ENCODE data around the gene TBRG1. TPM values are rescaled to one million over a fixed set of nuclear protein-coding genes. Genes with fewer than 3 reads are reported as not detected.

TBRG1 gene
- total and polyA plus RNA-seq, 2 donors from 2014 or later = 23.3 to 35.6 TPM

DNA sequence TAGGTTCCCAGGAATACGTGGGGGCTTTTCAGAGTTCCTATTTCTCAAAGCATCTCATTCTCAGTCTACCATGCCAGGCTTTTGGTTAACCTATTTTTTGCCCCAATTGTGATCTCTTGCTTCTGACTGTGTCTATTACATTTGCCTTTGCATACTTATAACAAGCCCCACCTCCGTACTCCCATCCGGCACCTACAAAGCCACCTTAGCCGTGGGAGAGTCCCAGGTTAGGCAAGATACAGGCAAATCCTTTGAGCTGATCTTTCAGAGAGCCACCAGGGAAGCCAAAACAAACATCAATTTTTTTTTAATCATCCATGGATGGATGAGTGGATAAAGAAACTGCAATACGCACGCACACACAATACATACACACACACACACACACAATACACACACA, 30.0 kb upstream of the TBRG1 start:
- H3K9me3 ChIP-seq (ENCODE audit: control insufficient read depth in 2 of 3, insufficient read depth in 1 of 3, low read length in 3 of 3) = no peaks in the 10 kb centered on the region
- no peaks in the 10 kb centered on the region for H3K27me3 ChIP-seq (ENCODE audit: control insufficient read depth, insufficient read depth, low read length)
- no peak overlapping the region for H3K27ac ChIP-seq (ENCODE audit: low read depth in 2 of 2, low read length in 2 of 2)
- H3K9ac ChIP-seq (ENCODE audit: low read length in 3 of 3) = no peak overlapping the region
- H3K4me3 ChIP-seq (ENCODE audit: low read length in 3 of 3) = no peak overlapping the region
- intact Hi-C loops (cut with DNase I) = no loop called here
- H3K4me1 ChIP-seq (ENCODE audit: control insufficient read depth in 2 of 3, insufficient read depth in 2 of 3, low read depth in 1 of 3, low read length in 3 of 3) = no peaks in the 10 kb centered on the region
- FAIRE-seq (no peak), DNase-seq (no peak)
- TF ChIP-seq, protein P1, sequence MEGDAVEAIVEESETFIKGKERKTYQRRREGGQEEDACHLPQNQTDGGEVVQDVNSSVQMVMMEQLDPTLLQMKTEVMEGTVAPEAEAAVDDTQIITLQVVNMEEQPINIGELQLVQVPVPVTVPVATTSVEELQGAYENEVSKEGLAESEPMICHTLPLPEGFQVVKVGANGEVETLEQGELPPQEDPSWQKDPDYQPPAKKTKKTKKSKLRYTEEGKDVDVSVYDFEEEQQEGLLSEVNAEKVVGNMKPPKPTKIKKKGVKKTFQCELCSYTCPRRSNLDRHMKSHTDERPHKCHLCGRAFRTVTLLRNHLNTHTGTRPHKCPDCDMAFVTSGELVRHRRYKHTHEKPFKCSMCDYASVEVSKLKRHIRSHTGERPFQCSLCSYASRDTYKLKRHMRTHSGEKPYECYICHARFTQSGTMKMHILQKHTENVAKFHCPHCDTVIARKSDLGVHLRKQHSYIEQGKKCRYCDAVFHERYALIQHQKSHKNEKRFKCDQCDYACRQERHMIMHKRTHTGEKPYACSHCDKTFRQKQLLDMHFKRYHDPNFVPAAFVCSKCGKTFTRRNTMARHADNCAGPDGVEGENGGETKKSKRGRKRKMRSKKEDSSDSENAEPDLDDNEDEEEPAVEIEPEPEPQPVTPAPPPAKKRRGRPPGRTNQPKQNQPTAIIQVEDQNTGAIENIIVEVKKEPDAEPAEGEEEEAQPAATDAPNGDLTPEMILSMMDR (IDR thresholded peaks at IDR 0.05; ENCODE audit: borderline replicate concordance, extremely low read depth, insufficient read depth) = no peak
- H3K36me3 ChIP-seq (ENCODE audit: control insufficient read depth in 2 of 3, insufficient read depth in 3 of 3, low read length in 3 of 3) = no peaks in the 10 kb centered on the region

DNA sequence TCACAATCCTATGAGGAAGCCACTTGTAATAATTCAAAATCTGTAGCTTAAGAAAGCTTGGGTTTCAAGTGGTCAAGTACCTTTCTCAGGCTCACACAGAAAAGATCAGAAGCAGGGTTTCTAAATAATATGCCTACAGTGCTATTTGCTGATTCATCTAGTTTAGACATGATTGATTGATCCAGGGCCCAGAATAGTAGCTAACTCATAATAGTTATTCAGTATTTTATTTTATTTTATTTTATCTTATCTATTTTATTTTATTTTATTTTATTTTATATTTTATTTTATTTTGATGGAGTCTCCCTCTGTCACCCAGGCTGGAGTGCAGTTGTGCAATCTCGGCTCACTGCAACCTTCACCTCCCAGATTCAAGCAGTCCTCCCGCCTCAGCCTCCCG, 27.4 kb upstream of the TBRG1 start:
- no peaks in the 10 kb centered on the region for H3K36me3 ChIP-seq (ENCODE audit: control insufficient read depth in 2 of 3, insufficient read depth in 3 of 3, low read length in 3 of 3)
- DNase-seq = no peak
- no peak overlapping the region for H3K27ac ChIP-seq (ENCODE audit: low read depth in 2 of 2, low read length in 2 of 2)
- H3K9ac ChIP-seq (ENCODE audit: low read length in 3 of 3) = no peak overlapping the region
- TF ChIP-seq, protein P1 (IDR thresholded peaks at IDR 0.05; ENCODE audit: borderline replicate concordance, extremely low read depth, insufficient read depth) = no peak
- no peaks in the 10 kb centered on the region for H3K9me3 ChIP-seq (ENCODE audit: control insufficient read depth in 2 of 3, insufficient read depth in 1 of 3, low read length in 3 of 3)
- no peaks in the 10 kb centered on the region for H3K27me3 ChIP-seq (ENCODE audit: control insufficient read depth, insufficient read depth, low read length)
- FAIRE-seq = no peak
- no peak overlapping the region for H3K4me3 ChIP-seq (ENCODE audit: low read length in 3 of 3)
- intact Hi-C loops (cut with DNase I) = no loop called here
- H3K4me1 ChIP-seq (ENCODE audit: control insufficient read depth in 2 of 3, insufficient read depth in 2 of 3, low read depth in 1 of 3, low read length in 3 of 3) = no peaks in the 10 kb centered on the region

DNA sequence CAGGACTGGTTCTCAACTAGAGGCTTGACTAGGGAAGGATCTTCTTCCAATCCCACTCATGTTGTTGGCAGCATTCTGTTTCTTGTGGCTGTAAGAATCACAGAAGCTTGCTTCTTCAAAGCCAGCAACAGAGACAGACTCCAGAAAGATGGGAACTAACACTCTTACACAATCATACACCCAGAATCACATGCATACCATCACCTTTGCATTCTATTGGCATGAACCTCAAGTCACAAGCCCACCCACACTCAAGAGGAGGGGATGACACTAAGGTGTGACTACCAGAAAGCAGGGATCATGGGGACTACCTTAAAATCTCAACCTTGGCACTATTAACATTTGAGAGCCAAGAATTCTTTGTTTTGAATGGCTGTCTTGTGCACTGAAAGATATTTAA, 25.0 kb upstream of the TBRG1 start:
- H3K27me3 ChIP-seq (ENCODE audit: control insufficient read depth, insufficient read depth, low read length) = no peaks in the 10 kb centered on the region
- H3K4me1 ChIP-seq (ENCODE audit: control insufficient read depth in 2 of 3, insufficient read depth in 2 of 3, low read depth in 1 of 3, low read length in 3 of 3) = no peaks in the 10 kb centered on the region
- intact Hi-C loops (cut with DNase I) = no loop called here
- TF ChIP-seq, protein P1 (IDR thresholded peaks at IDR 0.05; ENCODE audit: borderline replicate concordance, extremely low read depth, insufficient read depth) = no peak
- H3K9me3 ChIP-seq (ENCODE audit: control insufficient read depth in 2 of 3, insufficient read depth in 1 of 3, low read length in 3 of 3) = no peaks in the 10 kb centered on the region
- no peak overlapping the region for H3K27ac ChIP-seq (ENCODE audit: low read depth in 2 of 2, low read length in 2 of 2)
- no peaks in the 10 kb centered on the region for H3K36me3 ChIP-seq (ENCODE audit: control insufficient read depth in 2 of 3, insufficient read depth in 3 of 3, low read length in 3 of 3)
- H3K4me3 ChIP-seq (ENCODE audit: low read length in 3 of 3) = no peak overlapping the region
- DNase-seq (no peak), FAIRE-seq (no peak)
- H3K9ac ChIP-seq (ENCODE audit: low read length in 3 of 3) = no peak overlapping the region

DNA sequence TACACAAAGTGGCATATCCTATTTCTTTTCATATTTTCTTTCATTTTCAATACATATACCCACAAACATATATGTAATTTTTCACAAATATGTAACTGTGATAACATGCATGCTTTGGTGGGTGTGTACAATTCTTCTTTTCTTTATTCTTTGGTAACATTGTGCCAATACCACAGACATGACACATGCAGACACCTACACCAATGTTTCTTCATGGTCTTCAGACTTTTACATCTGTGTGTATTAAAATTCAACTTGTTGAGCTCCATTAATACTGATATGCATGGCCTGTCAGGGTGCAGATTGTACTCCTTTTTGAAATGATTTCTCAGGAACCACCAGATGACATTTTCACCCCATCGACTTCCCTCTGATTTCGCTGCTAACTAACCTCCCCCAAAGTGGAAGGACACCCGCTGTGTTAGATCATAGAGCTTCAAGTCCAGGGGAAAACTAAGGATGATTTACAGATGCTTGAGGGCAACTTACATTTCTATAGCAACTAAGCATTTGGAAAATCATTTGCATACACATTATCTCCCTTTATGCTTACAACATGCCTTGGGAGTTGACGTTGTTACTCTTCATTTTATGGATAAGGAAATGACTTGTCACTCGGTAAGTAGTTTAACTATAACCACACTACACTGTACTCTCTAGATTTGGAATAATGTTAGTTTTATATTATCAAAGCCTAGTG, 21.9 kb upstream of the TBRG1 start:
- Histone ChIP-seq H3K27ac (ENCODE audit: low read depth in 2 of 2, low read length in 2 of 2) (no peak overlapping the region), H3K36me3 (ENCODE audit: control insufficient read depth in 2 of 3, insufficient read depth in 3 of 3, low read length in 3 of 3) (no peaks in the 10 kb centered on the region), H3K9ac (ENCODE audit: low read length in 3 of 3) (no peak overlapping the region), H3K27me3 (ENCODE audit: control insufficient read depth, insufficient read depth, low read length) (no peaks in the 10 kb centered on the region), H3K9me3 (ENCODE audit: control insufficient read depth in 2 of 3, insufficient read depth in 1 of 3, low read length in 3 of 3) (no peaks in the 10 kb centered on the region), H3K4me1 (ENCODE audit: control insufficient read depth in 2 of 3, insufficient read depth in 2 of 3, low read depth in 1 of 3, low read length in 3 of 3) (no peaks in the 10 kb centered on the region), H3K4me3 (ENCODE audit: low read length in 3 of 3) (no peak overlapping the region)
- TF ChIP-seq, protein P1 (IDR thresholded peaks at IDR 0.05; ENCODE audit: borderline replicate concordance, extremely low read depth, insufficient read depth) = no peak
- no peak for DNase-seq
- intact Hi-C loops (cut with DNase I) = no loop called here
- no peak for FAIRE-seq

All from kidney (tissue), 14 donors.